Type B pancreatic cell (in vitro differentiated cells): ENCODE measurements around the gene MOB2. TPM values are rescaled to one million over a fixed set of nuclear protein-coding genes. Genes with fewer than 3 reads are reported as not detected.

Experiments
- DNase-seq: peaks from one replicate; pipeline ENCODE4 v3.0.0; 2021; ENCODE audit warnings: mixed read lengths; ENCODE audit not compliant: unreplicated experiment; ENCODE audit errors: extremely low spot score
- H3K27ac Mint-ChIP-seq: 2 replicates; pipeline ENCODE4 v1.8.0; 2021; ENCODE audit warnings: mild to moderate bottlenecking, mixed read lengths
- H3K27me3 Mint-ChIP-seq: 2 replicates; pipeline ENCODE4 v1.8.0; 2021; ENCODE audit warnings: mixed read lengths
- H3K36me3 Mint-ChIP-seq: 2 replicates; pipeline ENCODE4 v1.8.0; 2021; ENCODE audit warnings: mixed read lengths
- H3K4me1 Mint-ChIP-seq: one replicate; pipeline ENCODE4 v1.8.0; 2021; ENCODE audit warnings: mixed read lengths; ENCODE audit not compliant: unreplicated experiment
- H3K4me3 Mint-ChIP-seq: 2 replicates; pipeline ENCODE4 v1.8.0; 2021; ENCODE audit warnings: mild to moderate bottlenecking, mixed read lengths
- H3K9me3 Mint-ChIP-seq: 2 replicates; pipeline ENCODE4 v1.8.0; 2021; ENCODE audit warnings: mixed read lengths
- CTCF ChIP-seq: fragments of 200-600 bp; sonication (generic); conservative IDR thresholded peaks from 2 replicates; pipeline ENCODE4 v1.5.0; 2021; ENCODE audit warnings: antibody characterized with exemption, mild to moderate bottlenecking
- total RNA-seq: library from RNA; stranded (reverse); gene quantifications from 2 replicates; pipeline ENCODE4 v1.2.1, GENCODE V29; 2021; ENCODE audit warnings: low replicate concordance

MOB2 gene
- total RNA-seq, 1 donor from 2014 or later, result 39.6 TPM

- no peaks in the 10 kb centered on the region for H3K9me3 Mint-ChIP-seq
These were observed 5.8 kb downstream of the MOB2 start for GRCh38 chr11:1480555-1481482.

GRCh38 chr11:1480191-1480554 is 6.4 kb downstream of the MOB2 start:
- Mint-ChIP-seq H3K27ac (no peak overlapping the region), H3K4me1 (peaks cover 2% of the 10 kb centered on the region), H3K27me3 (no peaks in the 10 kb centered on the region), H3K4me3 (no peak overlapping the region), H3K36me3 (peaks cover 7% of the 10 kb centered on the region), H3K9me3 (no peaks in the 10 kb centered on the region)
- DNase-seq, result no peak
- no peak for TF ChIP-seq CTCF

More at GRCh38 chr11:1480555-1481482, 5.8 kb downstream of the MOB2 start:
- H3K27me3 Mint-ChIP-seq, result no peaks in the 10 kb centered on the region
- TF ChIP-seq CTCF, result no peak
- no peak overlapping the region for H3K4me3 Mint-ChIP-seq
- DNase-seq, result no peak
- H3K36me3 Mint-ChIP-seq, result peaks cover 7% of the 10 kb centered on the region
- no peak overlapping the region for H3K27ac Mint-ChIP-seq
- peaks cover 4% of the 10 kb centered on the region for H3K4me1 Mint-ChIP-seq

- Mint-ChIP-seq H3K4me3 (no peak overlapping the region), H3K4me1 (no peaks in the 10 kb centered on the region), H3K27me3 (no peaks in the 10 kb centered on the region), H3K27ac (no peak overlapping the region), H3K9me3 (no peaks in the 10 kb centered on the region), H3K36me3 (peaks cover 7% of the 10 kb centered on the region)
- DNase-seq, result no peak
- TF ChIP-seq CTCF, result no peak
These were observed 6.9 kb downstream of the MOB2 start for GRCh38 chr11:1479678-1480118.

GRCh38 chr11:1479006-1479677 is 7.4 kb downstream of the MOB2 start:
- H3K4me1 Mint-ChIP-seq, result no peaks in the 10 kb centered on the region
- no peaks in the 10 kb centered on the region for H3K9me3 Mint-ChIP-seq
- H3K36me3 Mint-ChIP-seq, result peaks cover 7% of the 10 kb centered on the region
- H3K27me3 Mint-ChIP-seq, result no peaks in the 10 kb centered on the region
- H3K4me3 Mint-ChIP-seq, result no peak overlapping the region
- no peak overlapping the region for H3K27ac Mint-ChIP-seq
- DNase-seq, result no peak
- TF ChIP-seq CTCF, result no peak

- no peaks in the 10 kb centered on the region for H3K27me3 Mint-ChIP-seq
- no peak overlapping the region for H3K27ac Mint-ChIP-seq
- H3K4me3 Mint-ChIP-seq, result no peak overlapping the region
- H3K36me3 Mint-ChIP-seq, result peaks cover 7% of the 10 kb centered on the region
- no peak for TF ChIP-seq CTCF
- H3K4me1 Mint-ChIP-seq, result no peaks in the 10 kb centered on the region
- no peak for DNase-seq
- no peaks in the 10 kb centered on the region for H3K9me3 Mint-ChIP-seq
These were observed 8.0 kb downstream of the MOB2 start for GRCh38 chr11:1478544-1478943.
